ENCODE data around the gene ATRIP.

DNA sequence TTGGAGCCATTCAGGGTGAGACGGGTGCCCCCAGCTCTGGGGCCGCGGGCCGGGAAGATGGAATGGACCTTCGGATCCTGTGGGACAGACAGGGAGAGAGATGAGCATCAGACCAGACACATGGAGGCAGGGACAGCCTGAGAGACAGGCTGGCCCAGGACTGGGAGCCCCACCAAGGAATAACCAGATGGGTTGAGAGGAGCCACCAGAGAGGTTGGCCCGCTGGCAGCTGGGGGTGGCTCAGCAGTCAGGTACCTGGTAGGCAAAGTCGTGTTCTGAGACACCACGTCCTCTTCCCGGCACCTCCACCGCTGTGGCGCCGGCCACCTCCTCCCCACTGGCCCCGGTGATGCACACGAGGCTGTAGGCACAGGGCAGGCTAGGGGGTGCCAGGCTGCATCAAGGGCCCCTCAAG is 30.4 kb upstream of the ATRIP start:
- TF ChIP-seq, protein P1, sequence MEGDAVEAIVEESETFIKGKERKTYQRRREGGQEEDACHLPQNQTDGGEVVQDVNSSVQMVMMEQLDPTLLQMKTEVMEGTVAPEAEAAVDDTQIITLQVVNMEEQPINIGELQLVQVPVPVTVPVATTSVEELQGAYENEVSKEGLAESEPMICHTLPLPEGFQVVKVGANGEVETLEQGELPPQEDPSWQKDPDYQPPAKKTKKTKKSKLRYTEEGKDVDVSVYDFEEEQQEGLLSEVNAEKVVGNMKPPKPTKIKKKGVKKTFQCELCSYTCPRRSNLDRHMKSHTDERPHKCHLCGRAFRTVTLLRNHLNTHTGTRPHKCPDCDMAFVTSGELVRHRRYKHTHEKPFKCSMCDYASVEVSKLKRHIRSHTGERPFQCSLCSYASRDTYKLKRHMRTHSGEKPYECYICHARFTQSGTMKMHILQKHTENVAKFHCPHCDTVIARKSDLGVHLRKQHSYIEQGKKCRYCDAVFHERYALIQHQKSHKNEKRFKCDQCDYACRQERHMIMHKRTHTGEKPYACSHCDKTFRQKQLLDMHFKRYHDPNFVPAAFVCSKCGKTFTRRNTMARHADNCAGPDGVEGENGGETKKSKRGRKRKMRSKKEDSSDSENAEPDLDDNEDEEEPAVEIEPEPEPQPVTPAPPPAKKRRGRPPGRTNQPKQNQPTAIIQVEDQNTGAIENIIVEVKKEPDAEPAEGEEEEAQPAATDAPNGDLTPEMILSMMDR (IDR thresholded peaks at IDR 0.05): no peak
- no peak for TF ChIP-seq POLR2AphosphoS5 (IDR thresholded peaks at IDR 0.05)

All from sigmoid colon (tissue), 4 donors.